Endothelial cell of umbilical vein (primary cell): Measurements from ENCODE around the gene CAMTA1. TPM values are rescaled to one million over a fixed set of nuclear protein-coding genes. Genes with fewer than 3 reads are reported as not detected.

Experiments
- BruUV-seq: library from RNA; stranded (reverse); fragments of 400-500 nt; replicated peaks from 2 replicates; lab custom pipeline; 2021; lab: Mats Ljungman, UMichigan
- CTCF ChIA-PET: fragments of 300-600, 350-600 bp; sonication (Branson Sonifier 250); formaldehyde crosslinking; loops from one replicate; lab custom pipeline; 2021; ENCODE audit warnings: antibody characterized with exemption, inconsistent platforms; lab: Charles Lee
- POLR2A ChIA-PET: fragments of 300-600, 350-600 bp; sonication (Branson Sonifier 250); formaldehyde crosslinking; loops from one replicate; lab custom pipeline; 2021; ENCODE audit warnings: antibody characterized with exemption, inconsistent platforms; lab: Charles Lee
- DNase-seq: peaks from one replicate; pipeline ENCODE4 v3.0.0-alpha.2; 2011; ENCODE audit warnings: low read depth, low spot score
- FAIRE-seq: peaks from 2 replicates; lab custom pipeline; 2011; peaks lifted over from hg19 to GRCh38; lab: Jason Lieb, UNC
- H2AFZ ChIP-seq: 2 replicates; pipeline ENCODE4 v1.6.0; 2012; ENCODE audit warnings: low read depth, low read length, control low read depth, inconsistent platforms
- H3K27ac ChIP-seq: 2 replicates; pipeline ENCODE4 v1.5.1; 2011; ENCODE audit warnings: low read depth, mild to moderate bottlenecking, control low read depth, low read length, moderate library complexity; ENCODE audit not compliant: insufficient read depth
- H3K27me3 ChIP-seq, 2 experiments: 2 replicates each; pipeline versions ENCODE4 v1.6.0 to v1.6.1; 2011; ENCODE audit warnings: low read length in 2 of 2, mixed read lengths in 1 of 2; ENCODE audit not compliant: control insufficient read depth in 2 of 2, insufficient read depth in 2 of 2
- H3K36me3 ChIP-seq, 2 experiments: 2 replicates in 1 of 2; 3 replicates in 1 of 2; pipeline ENCODE4 v1.5.1; 2011; ENCODE audit warnings: low read length in 2 of 2, mild to moderate bottlenecking in 1 of 2, moderate library complexity in 1 of 2; ENCODE audit not compliant: control insufficient read depth in 2 of 2, insufficient read depth in 2 of 2; ENCODE audit errors: extremely low read depth in 1 of 2
- H3K4me1 ChIP-seq: 3 replicates; pipeline ENCODE4 v1.5.1; 2011; ENCODE audit warnings: mild to moderate bottlenecking, low read length; ENCODE audit not compliant: control insufficient read depth, insufficient read depth; ENCODE audit errors: extremely low read depth
- H3K4me2 ChIP-seq: 2 replicates; pipeline ENCODE4 v1.6.1; 2011; ENCODE audit warnings: low read length, control low read depth, mixed read lengths; ENCODE audit not compliant: insufficient read depth
- H3K4me3 ChIP-seq, 3 experiments: fragments of 200-600 bp in 1 of 3; sonication (generic), shearing (Covaris generic) in 1 of 3; replicated peaks in 1 of 3; 2 replicates each; pipeline ENCODE4 v1.5.1; 2011 to 2016; ENCODE audit warnings: control low read depth in 3 of 3, low read length in 3 of 3, mild to moderate bottlenecking in 2 of 3, inconsistent platforms in 1 of 3, low read depth in 1 of 3, moderate library complexity in 1 of 3; ENCODE audit not compliant: insufficient read depth in 1 of 3
- H3K79me2 ChIP-seq: 2 replicates; pipeline ENCODE4 v1.6.0; 2012; ENCODE audit warnings: low read length, inconsistent platforms; ENCODE audit not compliant: control insufficient read depth, insufficient read depth
- H3K9ac ChIP-seq: replicated peaks from 2 replicates; pipeline ENCODE3; 2011; ENCODE audit warnings: low read length, control low read depth; ENCODE audit not compliant: insufficient read depth; ENCODE audit errors: extremely low read depth
- H3K9me1 ChIP-seq: replicated peaks from 3 replicates; pipeline ENCODE4 v1.6.0; 2011; ENCODE audit warnings: mild to moderate bottlenecking, low read length; ENCODE audit not compliant: control insufficient read depth, insufficient read depth; ENCODE audit errors: extremely low read depth
- H3K9me3 ChIP-seq: replicated peaks from 2 replicates; pipeline ENCODE4 v1.5.1; 2012; ENCODE audit warnings: low read length, inconsistent platforms; ENCODE audit not compliant: control insufficient read depth, insufficient read depth
- H4K20me1 ChIP-seq: replicated peaks from 2 replicates; pipeline ENCODE3; 2011; ENCODE audit warnings: mild to moderate bottlenecking, low read length; ENCODE audit not compliant: control insufficient read depth, insufficient read depth; ENCODE audit errors: extremely low read depth
- CTCF ChIP-seq, 2 donors: IDR thresholded peaks; 1 replicate in 1 of 2; 2 replicates in 1 of 2; pipeline ENCODE4 v1.5.1; 2011; ENCODE audit warnings: low read length in 2 of 2, mild to moderate bottlenecking in 2 of 2, moderate library complexity in 2 of 2, control low read depth in 1 of 2, inconsistent platforms in 1 of 2, low read depth in 1 of 2; ENCODE audit not compliant: insufficient read depth in 1 of 2; ENCODE audit errors: extremely low read depth in 1 of 2
- EZH2 ChIP-seq: IDR thresholded peaks from 2 replicates; pipeline ENCODE4 v1.6.1; 2012; ENCODE audit warnings: borderline replicate concordance, low read depth, mild to moderate bottlenecking, moderate library complexity, low read length, inconsistent platforms; ENCODE audit not compliant: severe bottlenecking
- FOS ChIP-seq: IDR thresholded peaks from 2 replicates; pipeline ENCODE4 v1.6.1; 2011; ENCODE audit warnings: mild to moderate bottlenecking, low read length, moderate library complexity, borderline replicate concordance; ENCODE audit not compliant: insufficient read depth
- GATA2 ChIP-seq: IDR thresholded peaks from 2 replicates; pipeline ENCODE4 v1.7.0; 2011; ENCODE audit warnings: low read depth, mild to moderate bottlenecking, moderate library complexity, mixed read lengths, low read length; ENCODE audit not compliant: insufficient read length, insufficient read depth
- JUN ChIP-seq: IDR thresholded peaks from 2 replicates; pipeline ENCODE4 v1.6.1; 2011; ENCODE audit warnings: borderline replicate concordance, low read depth; ENCODE audit not compliant: insufficient read length, insufficient read depth
- MAX ChIP-seq: IDR thresholded peaks from 2 replicates; pipeline ENCODE4 v1.6.1; 2011; ENCODE audit not compliant: insufficient read depth, insufficient read length
- MYC ChIP-seq: IDR thresholded peaks from one replicate; pipeline ENCODE4 v1.6.1; 2011; ENCODE audit warnings: mild to moderate bottlenecking, low read depth, low read length
- POLR2A ChIP-seq: IDR thresholded peaks from 2 replicates; pipeline ENCODE4 v1.6.1; 2012; ENCODE audit warnings: low read depth, mild to moderate bottlenecking, control low read depth, low read length
- POLR2AphosphoS5 ChIP-seq: IDR thresholded peaks from 2 replicates; pipeline ENCODE4 v1.6.1; 2012; ENCODE audit warnings: low read depth, mild to moderate bottlenecking, control low read depth, low read length, moderate library complexity; ENCODE audit not compliant: insufficient read depth
- dilution Hi-C: fragments of 300-500 bp; cut with MboI; formaldehyde crosslinking; loops from one replicate; pipeline ENCODE4 v1.15.0; 2019; ENCODE audit warnings: low sequenced_read_pairs; ENCODE audit not compliant: extremely low pct_ligation_motif_present
- intact Hi-C: fragments of 100-400 bp; cut with micrococcal nuclease; formaldehyde crosslinking; loops from one replicate; pipeline ENCODE4 v1.10.0; 2022
- polyA plus RNA-seq, 4 experiments: library from polyadenylated mRNA; depleted of rRNA in 3 of 4; stranded (reverse) in 3 of 4; unstranded in 1 of 4; fragments of >200 nt; gene quantifications; 2 replicates each; pipeline versions ENCODE4 v1.2.1 to v1.2.3, GENCODE V29; 2011 to 2012; ENCODE audit warnings: missing spikeins in 1 of 4
- total RNA-seq: library from RNA; stranded (reverse); gene quantifications from 2 replicates; pipeline ENCODE4 v1.2.3, GENCODE V29; 2021

CAMTA1 gene
- total and polyA plus RNA-seq, 2 donors (not counting 3 experiments of a cell fraction or from before 2014, with no cell fraction given): 50.8 to 92.7 TPM

GRCh38 chr1:7519861-7520395, 734.7 kb downstream of the CAMTA1 start:
- FAIRE-seq: no peak
- H4K20me1 ChIP-seq: no peaks in the 10 kb centered on the region
- CTCF ChIA-PET: interaction anchor here (1.0 kb wide), 1 partner anchor 8 kb away, joined by 4 read pairs; no protein-coding TSS in a partner anchor
- dilution Hi-C loops: no loop called here
- H3K9ac ChIP-seq: no peak overlapping the region
- intact Hi-C loops: no loop called here
- H3K4me3 ChIP-seq: no peak overlapping the region
- BruUV-seq: no TSS peak
- no peak for DNase-seq
- no peaks in the 10 kb centered on the region for H3K9me3 ChIP-seq
- no peak overlapping the region for H3K27ac ChIP-seq
- H3K27me3 ChIP-seq: peaks cover 0 to 3% of the 10 kb centered on the region in 2 experiments
- H3K4me2 ChIP-seq: no peak overlapping the region
- H3K9me1 ChIP-seq: no peaks in the 10 kb centered on the region
- H3K79me2 ChIP-seq: no peaks in the 10 kb centered on the region
- TF ChIP-seq GATA2 (no peak), POLR2AphosphoS5 (no peak), JUN (no peak), MAX (no peak), FOS (no peak), POLR2A (no peak), EZH2 (no peak), MYC (no peak), CTCF (IDR thresholded peaks at IDR 0.05; ENCODE audit: extremely low read depth in 1 of 2, insufficient read depth in 1 of 2, low read depth in 1 of 2, low read length in 2 of 2) (no peak)
- POLR2A ChIA-PET: no interaction called here
- no peaks in the 10 kb centered on the region for H3K36me3 ChIP-seq
- no peak overlapping the region for H2AFZ ChIP-seq
- no peaks in the 10 kb centered on the region for H3K4me1 ChIP-seq
